Activated CD4-positive, CD25-positive, alpha-beta regulatory T cell (primary cell): ENCODE measurements around the gene ANO2.
"Not testable (repeated sequence)": the region's sequence is repeated elsewhere in the genome, so short reads cannot be mapped to it uniquely, and the experiment has no call there.

Source experiments
- DNase-seq, 4 experiments: peaks; one replicate each; lab custom pipeline; 2025; lab: John Stamatoyannopoulos, UW

The ANO2 gene

GRCh38 chr12:5818877-5819276 is 126.2 kb downstream of the ANO2 start:
- DNase-seq = not testable (repeated sequence)

GRCh38 chr12:5817246-5817645 is 127.8 kb downstream of the ANO2 start:
- DNase-seq = no peak

GRCh38 chr12:5809586-5809985 is 135.5 kb downstream of the ANO2 start:
- DNase-seq = no peak

GRCh38 chr12:5808981-5809380 is 136.1 kb downstream of the ANO2 start:
- no peak for DNase-seq

- DNase-seq = no peak
These were observed 137.4 kb downstream of the ANO2 start for GRCh38 chr12:5807514-5808219.

GRCh38 chr12:5807090-5807414 is 138.0 kb downstream of the ANO2 start:
- no peak for DNase-seq

- no peak for DNase-seq
These were observed 138.5 kb downstream of the ANO2 start for GRCh38 chr12:5806371-5807089.

GRCh38 chr12:5803532-5803931 is 141.5 kb downstream of the ANO2 start:
- no peak for DNase-seq

- DNase-seq = no peak
These were observed 146.6 kb downstream of the ANO2 start for GRCh38 chr12:5798242-5799015.

GRCh38 chr12:5797661-5798060 is 147.4 kb downstream of the ANO2 start:
- DNase-seq = no peak

GRCh38 chr12:5796959-5797225 is 148.2 kb downstream of the ANO2 start:
- DNase-seq = no peak

GRCh38 chr12:5796171-5796958 is 148.7 kb downstream of the ANO2 start:
- no peak for DNase-seq

- DNase-seq = no peak
These were observed 150.9 kb downstream of the ANO2 start for GRCh38 chr12:5794156-5794555.

- DNase-seq = no peak
These were observed 152.7 kb downstream of the ANO2 start for GRCh38 chr12:5792343-5792742.

- DNase-seq = no peak
These were observed 155.5 kb downstream of the ANO2 start for GRCh38 chr12:5789469-5789968.

- no peak for DNase-seq
These were observed 157.2 kb downstream of the ANO2 start for GRCh38 chr12:5787828-5788227.

GRCh38 chr12:5785601-5786000 is 159.5 kb downstream of the ANO2 start:
- DNase-seq = no peak

GRCh38 chr12:5784462-5785130 is 160.5 kb downstream of the ANO2 start:
- no peak for DNase-seq

- DNase-seq = no peak
These were observed 161.7 kb downstream of the ANO2 start for GRCh38 chr12:5783289-5783920.

GRCh38 chr12:5780536-5780935 is 164.5 kb downstream of the ANO2 start:
- no peak for DNase-seq

- DNase-seq = no peak
These were observed 165.7 kb downstream of the ANO2 start for GRCh38 chr12:5779401-5779800.
